Activated CD8-positive, alpha-beta memory T cell treated with anti-CD3 and anti-CD28 coated beads for 48 hours (primary cell): ENCODE measurements around the gene MAGEF1.

Source experiments
- DNase-seq, 3 experiments: peaks; one replicate each; pipeline ENCODE4 v3.0.0-alpha.2; 2020; ENCODE audit warnings: low read depth in 2 of 3, low spot score in 2 of 3

Gene MAGEF1

DNA sequence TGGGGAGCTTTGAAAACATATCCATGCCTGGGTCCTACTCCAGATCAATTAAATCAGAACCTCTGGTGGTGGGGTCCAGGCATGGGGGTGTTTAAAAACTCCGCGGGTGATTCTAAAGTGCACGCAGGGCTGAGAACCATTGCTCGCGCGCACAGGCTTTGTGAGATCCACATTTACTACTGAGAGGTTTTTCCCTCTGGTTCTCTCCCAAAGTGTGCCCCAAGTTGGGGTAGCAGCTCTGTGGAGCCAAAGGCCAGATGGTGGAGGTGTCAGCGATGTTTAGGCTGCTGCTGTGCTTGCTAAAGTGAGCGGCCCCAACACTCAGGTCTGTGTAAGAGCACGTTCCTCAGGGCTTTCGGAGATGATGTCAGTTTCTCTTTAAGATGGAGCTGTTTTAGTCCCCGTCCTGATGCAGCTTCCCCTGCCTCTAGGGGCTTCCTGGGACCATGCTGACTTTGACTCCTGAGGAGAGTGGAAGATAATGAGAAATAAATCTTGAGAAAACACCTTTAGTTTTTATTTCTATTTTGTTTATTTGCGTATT lies 13.4 kb upstream of the MAGEF1 start:
- DNase-seq, result no peak

DNA sequence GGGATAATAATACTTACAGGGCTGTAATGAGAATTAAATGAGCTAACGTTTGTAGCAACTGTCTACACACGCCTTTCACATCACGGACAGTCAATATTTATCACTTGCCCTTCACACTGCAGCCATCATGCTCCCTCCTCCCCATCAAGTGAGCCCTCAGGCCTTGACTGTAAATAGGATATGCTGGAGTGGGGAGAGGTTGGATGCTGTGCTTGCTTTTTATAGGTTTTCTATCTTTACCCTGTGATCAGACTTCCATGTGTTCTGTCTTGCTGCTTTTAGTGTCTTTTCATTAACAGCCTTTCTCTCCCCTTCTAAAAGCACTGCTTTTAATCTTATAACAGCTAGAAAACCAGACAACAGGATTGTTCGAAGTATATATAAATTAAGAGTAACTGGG lies 12.8 kb upstream of the MAGEF1 start:
- DNase-seq, result no peak

DNA sequence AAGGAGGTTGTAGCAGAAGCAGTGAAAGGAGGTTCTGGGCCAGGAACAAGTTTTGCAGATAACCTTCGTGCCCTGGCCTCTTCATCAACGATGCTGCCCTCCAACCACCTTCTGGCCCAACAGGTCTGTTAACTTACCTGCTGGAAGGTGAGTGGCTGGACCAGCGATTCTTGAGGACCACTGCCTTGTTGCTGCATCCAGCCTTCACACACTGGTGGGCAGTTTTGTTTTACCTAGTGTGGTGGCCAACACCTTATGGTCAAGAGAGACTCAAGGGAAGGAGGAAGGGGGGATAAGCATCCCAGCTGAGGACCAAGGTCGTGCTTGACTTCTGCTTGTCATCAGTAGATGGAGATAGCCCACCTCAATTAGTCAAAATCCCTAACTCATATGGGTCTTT lies 7.8 kb upstream of the MAGEF1 start:
- no peak for DNase-seq

DNA sequence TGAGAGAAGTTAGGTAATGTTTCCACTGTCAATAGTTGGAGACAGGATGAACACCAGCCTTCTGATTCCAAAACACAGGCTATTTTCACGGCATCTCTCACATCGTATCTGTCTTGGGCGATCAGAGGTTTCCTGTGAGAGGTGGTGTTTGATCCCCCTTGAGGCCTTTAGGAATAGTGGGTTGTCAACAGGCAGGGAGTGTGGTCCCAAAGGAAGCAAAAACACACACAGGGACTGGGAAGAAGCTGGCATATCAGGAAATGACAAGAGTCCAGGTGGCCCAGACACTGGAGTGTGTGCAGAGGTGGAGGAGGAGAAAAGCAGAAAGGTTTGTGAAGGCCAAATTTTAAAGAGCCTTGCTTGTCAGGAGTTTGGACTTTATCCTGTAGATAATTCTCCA lies 6.6 kb upstream of the MAGEF1 start:
- no peak for DNase-seq

DNA sequence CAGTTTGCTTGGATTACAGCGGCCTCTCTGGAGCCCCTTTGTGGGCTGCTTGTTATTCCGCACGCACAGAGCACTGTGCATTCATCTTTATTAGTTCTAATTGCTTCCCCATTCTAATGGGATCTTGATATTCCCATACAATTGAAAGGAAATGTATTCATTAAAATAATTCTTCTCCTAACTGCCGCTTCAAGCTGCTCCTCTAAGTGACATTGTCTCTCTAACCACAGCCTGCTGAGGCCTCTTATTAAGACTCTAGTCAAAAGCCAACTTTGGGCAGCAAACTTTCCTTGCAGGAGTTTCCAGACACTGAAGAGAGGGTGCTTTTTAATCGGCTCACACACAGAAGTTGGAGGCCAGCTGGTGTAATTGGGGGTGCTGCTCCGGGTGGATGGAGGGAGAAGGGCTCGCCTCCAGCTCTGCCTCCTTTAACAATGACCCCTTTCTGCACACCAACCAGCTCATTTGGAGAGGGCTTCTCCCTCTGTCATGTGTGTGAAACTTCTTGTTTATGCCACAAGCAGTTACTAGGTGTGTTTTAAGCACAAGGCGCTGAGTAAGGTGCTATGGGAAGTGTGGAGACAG lies 5.6 kb upstream of the MAGEF1 start:
- no peak for DNase-seq

DNA sequence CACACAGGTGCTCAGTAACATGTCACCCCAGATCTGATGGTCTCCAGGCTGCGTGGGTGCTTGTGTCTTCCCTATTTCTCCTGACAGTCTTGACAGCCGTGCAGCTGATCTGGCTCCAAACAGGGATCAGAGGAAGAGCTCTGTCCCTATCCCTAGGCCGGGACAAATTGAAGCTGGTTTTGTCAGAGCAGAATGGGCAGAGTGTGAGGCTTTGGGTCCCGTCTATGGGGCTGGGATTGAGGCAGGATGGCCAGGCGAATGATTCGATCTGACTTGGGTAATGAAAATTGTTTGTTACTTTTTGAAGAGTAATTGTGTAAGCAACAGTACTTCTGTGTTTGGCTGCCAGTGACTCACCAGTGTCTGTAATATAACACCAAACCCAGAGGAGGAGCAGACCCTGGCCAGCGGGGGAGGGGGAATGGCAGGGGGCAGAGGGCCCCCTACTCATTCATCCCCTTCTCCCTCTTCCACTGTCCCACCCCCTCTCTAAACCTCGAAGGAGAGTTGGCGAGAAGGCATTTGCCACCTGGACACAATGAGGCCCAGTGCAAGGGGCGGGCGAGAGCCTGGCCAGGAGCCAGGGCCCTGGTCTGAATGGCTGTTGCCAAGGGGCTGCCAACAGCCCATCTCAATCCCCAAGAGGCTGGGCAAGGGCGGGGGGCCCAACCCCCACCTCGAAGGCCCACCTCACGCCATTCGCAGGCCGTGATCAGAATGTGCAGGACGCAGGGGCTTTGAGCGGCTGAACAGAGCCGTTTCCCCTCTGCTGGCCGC lies 4.9 kb upstream of the MAGEF1 start:
- no peak for DNase-seq

DNA sequence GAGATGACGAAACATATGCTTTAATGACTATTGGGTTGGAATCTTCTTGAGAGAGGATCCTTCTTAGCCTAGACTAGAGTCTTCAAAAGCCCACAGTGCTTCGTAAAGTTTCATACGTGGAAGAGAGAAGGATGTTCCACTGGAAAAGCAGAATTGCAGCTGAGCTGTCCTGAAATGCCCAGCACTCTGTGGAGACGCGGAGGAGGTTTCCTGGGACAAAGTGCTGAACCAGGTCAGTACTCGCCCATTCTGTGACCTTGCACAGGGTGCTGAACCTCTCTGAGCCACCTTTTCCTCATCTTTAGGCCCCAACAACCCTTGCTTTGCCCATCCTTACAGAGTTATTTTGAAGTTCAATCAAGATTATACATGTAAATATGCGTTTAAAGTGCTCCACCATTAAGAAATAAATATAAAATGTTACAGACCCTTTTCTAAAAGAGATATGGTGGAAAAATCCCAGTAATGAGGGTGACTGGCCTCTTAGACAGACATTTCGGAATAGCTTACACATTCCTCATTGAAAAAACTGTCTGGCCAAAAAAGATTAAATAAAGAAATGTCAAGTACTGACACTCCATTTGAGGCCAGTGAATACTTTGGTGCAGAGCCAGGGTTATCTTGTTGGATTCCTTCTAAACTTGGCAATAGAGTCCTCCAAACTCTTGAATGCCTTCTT lies 4.2 kb upstream of the MAGEF1 start:
- no peak for DNase-seq

DNA sequence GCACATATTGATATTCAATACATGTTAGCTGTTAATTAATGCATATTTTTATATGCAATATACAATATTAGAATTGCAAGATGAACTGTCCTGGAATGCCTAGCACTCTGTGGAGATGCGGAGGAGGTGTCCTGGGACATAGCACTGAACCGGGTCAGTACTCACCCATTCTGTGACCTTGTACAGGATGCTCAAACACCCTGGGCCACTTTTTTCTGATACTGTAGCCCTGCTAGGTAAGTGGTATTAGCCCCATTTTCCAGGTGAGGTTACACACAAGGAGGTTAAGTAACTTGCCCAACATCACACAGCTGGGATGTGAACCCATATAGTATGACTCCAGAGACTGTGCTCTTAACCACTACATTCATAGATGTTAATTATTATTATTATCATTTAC lies 1.7 kb upstream of the MAGEF1 start:
- no peak for DNase-seq

DNA sequence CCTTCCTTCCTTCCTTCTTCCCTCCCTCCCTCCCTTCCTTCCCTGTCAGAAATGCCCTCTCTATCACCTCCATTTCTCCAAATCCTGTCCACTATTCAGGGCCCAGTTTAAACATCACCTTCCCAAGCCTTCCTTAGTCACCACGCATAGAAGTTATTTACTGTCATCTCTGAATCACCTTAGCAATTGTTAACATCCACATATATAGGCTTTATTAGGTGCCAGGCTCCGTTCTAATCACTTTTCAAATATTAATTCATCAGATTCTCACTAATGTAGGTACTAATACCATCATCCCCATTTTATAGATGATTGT lies 1.1 kb upstream of the MAGEF1 start:
- no peak for DNase-seq

DNA sequence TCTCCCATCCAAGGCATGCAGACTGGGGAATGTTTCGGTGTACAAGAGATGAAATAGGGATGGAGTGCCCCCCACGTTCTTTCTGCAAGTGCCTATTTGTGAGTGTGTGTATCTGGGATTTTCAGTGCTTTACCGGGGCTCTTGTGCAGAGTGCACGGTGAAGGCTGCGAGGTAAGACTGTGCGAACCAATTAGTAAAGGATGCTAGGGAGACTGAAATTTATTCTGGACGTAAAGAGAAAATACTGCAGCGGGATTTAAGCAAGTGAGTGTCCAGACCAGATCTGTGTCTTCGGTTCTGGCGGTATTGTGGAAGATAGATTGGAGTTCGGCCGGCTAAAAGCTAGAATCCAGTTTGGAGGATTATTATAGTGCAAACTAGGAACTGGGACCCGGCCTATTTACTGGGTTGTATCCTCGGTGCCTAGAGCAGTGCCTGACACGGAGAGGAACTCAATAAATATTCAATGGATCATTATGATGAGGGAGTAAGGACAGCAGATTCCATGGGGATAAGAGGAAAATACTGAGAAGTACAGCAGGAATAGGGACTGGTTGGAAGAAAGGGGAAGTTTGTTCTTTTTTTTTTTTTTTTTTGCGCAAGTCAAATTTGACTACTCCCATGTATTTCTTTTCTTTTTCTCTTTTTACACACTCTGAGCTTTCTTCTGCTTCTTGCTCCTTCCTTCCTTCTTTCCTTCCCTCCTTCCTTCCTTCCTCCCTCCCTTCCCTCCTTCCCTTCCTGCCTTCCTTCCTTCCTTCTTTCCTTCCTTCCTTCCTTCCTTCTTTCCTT lies 580 bp upstream of the MAGEF1 start:
- DNase-seq, result peak in 1 of 3 experiments; percentile 10

DNA sequence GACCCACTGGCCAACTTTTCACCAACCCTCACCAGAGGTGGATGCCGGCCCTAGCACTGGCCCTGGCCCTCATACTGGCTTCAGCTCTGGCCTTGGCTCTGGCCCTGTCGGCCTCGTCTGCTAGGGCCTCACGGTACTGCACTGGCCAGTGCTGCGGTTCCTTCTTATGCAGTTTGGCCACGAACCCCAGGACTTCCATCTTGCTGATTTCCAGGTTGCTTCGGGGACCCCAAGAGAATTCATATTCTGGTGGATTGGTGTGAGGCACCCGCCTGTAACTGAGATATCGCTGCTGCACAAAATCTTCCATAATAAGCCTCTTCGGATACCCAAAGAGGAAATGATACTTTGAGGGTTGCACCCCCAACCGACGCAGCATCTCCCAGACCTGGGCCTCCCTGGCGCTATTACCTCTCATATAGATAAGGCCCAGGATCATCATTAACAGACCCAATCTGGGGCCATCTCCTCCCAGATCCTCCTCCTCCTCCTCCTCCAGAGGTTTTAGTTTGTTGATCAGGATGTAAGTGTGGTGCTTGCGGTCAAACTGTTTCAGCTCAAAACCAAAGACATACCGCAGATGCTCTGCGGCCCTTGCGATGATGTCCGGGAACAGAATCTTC lies 883 bp downstream of the MAGEF1 start:
- DNase-seq, result no peak

DNA sequence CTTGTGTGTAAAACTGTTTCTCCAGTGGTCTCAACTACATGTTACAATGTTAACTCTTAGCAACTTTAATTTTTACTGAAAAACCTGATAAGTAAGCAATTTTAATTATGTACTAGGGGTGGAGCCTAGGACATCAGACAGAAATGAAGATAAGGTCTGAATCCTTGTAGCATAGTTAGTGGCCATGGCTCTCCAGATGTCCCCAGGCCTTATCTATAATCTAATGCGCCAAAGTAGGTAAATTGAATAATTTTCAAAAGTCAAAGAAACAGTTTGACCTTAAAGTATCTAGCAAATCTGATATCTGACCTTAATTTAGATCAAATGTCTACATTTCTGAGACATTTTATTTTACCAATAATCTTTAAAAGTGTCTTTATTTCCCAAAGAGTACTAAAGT lies 8.2 kb downstream of the MAGEF1 start:
- DNase-seq, result no peak

DNA sequence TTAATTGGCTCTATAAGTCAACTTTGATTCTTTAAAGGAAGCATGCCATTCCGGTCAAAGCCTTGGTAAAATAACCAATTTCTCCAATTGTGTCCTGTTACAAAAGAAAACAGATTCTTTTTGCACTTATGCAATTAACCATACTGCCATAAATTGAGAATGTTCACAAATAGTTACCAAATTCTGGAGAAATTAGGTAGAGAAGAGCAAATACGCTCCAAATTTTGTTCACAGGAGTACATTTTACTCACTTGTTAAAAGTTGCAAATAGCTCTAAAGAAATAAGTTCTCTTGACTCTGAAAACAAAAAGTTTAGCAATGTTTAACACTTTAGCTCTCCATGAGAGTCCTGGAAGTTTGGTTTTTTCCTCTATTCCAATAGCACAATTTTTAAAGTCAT lies 11.1 kb downstream of the MAGEF1 start:
- DNase-seq, result no peak

DNA sequence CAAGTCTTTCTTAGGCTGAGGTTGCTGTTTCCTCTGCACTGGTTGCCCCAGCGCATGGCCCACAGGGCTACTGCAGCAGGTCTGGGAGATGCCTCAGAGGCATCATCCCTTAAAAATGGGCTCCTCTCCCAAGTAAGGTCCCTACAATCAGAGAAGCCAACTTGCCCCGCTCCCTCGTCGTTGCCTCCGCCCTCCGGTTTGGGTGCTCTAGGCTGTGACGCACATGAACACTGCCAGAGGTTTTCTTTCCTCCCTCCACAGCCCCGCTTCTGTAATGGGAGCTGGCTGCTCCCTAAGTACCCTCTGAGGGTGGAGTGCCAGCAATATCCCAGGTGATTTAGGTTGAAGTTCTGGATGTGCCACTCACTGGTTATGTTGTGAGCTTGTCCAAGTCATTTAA lies 14.0 kb downstream of the MAGEF1 start:
- no peak for DNase-seq

DNA sequence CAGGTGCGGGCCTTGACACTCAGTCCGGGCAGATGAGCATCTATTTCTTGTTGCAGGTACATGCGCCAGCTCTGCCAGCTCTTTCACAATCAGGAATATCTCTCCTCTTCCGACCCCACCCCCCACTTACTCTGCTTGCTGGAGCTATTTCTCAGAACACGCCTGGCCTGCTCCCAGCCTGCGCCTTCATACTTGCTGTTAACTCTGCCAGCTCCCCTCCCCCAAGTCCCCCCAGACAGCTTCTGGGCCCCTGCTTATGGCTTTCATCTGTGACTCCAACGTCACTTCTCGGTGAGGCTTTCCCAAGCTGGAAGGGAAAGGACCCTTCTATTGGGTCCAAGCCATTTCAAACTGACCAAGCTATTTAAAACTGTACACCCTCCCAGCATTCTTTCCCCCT lies 15.2 kb downstream of the MAGEF1 start:
- DNase-seq, result no peak

DNA sequence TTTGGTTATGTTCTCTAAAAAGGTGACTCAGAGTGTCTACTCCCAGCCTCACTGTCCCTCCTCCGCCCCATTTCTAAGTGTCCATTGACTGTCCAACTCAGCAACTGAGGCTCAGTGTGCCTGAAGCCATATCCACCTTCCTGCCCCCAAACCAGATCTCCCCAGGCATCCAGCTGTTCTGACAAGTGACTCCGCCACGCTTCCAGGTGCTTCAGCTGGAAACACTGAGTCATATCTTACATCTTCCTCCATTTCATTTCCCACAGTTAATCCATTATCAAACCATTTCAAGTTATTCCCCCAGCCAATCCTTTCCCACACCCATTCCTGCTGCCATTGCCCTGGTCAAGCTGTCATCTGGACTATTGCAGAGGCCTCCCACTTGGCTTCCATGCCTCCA lies 17.1 kb downstream of the MAGEF1 start:
- DNase-seq, result no peak

DNA sequence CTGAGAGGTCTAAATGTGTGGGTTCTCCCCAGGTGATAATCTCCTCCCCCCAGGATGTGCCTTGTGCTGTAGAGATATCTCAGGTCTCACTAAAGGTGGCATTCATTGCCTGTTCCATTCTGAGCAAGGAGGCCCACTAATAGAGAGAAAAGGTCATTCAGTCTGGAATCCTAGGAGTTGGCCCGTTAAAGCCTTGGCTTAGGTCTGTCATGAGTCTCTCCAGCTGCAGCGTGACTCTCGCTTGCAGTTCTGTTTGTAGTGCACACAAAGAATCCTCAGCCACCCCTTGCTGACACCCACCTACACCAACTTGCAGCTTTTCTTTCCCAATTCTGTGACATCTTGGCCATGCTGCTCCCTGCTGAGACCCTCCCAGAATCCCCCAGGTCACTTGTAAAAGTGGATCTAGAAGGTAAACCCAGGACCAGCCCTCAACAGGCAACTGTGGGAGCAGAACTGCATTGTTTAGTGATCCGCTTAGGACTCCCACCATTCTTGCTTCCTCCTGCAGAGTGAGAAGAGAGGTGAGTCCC lies 17.7 kb downstream of the MAGEF1 start:
- DNase-seq, result no peak

DNA sequence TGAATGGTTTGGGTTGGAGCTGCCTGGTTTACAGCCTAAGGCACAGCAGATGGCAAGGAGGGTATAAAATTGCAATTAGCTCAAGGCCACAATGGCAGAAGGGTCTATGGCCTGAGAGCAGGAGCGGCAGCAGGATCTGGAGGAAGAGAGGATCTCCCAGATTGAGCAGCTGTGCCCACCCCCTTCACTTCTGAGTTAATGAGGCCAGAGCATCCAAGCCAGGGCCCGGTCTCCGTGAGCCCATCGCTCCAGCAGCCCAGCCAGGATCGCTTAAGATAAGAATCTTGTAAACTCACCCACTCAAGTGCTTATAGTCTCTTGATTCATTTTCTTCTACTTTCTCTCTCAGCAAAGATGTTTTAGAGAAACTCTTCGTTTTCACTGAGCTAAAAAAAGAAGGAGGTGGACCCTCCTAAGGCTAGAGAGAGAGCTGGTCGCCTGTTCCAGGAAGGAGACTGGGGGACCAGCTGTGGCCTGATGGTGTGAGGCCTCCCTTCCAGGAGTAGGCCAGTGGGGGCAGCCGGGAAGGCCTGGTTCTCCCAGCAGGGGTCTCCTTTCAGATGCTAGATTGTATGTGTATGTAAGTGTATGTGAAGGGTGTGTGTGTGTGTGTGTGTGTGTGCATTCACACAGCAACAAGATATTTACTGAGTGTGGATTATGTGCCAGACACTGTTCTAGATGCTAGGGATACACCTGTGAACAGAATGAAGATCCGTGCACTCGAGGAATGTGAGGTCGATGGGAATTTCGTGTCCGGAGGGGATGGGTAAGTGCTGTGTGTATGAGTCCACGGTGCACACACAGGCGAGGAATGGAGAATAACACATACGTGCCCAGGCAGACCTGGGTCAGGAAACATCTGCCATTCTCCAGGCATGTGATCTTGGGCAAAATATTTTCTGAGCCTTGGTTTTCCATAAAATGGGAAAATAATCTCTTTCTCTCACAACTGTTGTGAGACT lies 18.6 kb downstream of the MAGEF1 start:
- DNase-seq, result no peak

DNA sequence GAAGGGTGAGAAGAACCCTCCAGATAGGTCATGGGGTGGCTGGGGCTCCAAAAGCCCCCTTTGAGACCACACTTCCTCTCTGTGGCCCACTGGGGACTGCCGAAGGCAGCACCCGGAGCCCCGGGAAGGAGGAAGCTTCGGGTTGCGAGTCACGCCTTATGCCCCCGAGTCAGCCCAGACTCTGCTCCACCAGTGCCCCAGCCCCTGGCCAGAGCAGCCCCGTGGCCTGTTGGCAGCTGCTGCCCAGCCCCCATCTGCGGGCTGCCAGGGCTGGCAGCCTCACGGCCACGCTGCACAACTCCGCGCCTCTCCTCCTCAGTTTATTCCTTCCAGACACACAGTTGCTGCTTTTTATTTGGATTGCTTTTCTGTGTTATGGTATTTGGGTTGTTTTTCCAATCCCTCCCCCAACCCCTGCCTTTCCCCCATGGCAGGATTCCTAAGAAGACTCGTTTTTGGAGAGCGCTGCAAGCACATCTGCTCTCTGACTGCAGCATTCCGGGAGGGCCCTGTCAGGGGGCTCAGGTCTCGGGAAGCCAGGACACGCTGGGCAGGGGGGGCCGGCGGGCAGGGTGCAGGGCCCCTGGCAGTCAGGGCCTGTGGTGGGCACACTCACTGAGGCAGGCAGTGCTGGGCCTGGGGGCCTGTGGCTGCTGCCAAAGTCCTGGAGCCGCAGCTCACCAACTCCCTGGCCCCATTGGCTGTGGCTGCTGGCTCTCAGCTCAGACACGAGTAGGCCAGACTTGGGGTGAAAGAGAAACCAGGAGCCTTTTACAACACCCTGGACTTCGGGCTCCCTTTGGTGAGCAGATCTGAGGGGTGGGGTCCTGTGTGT lies 20.2 kb downstream of the MAGEF1 start:
- DNase-seq, result no peak
